Epithelial cell of prostate (primary cell): ENCODE data around the gene PID1.

Experiments
- DNase-seq: peaks from one replicate; pipeline ENCODE4 v3.0.0-alpha.2; 2011; ENCODE audit warnings: low read depth, low spot score
- H3K27ac ChIP-seq: fragments of 450-650 bp; 2 replicates; pipeline ENCODE4 v1.5.1; 2017; ENCODE audit warnings: mild to moderate bottlenecking

Gene PID1

DNA sequence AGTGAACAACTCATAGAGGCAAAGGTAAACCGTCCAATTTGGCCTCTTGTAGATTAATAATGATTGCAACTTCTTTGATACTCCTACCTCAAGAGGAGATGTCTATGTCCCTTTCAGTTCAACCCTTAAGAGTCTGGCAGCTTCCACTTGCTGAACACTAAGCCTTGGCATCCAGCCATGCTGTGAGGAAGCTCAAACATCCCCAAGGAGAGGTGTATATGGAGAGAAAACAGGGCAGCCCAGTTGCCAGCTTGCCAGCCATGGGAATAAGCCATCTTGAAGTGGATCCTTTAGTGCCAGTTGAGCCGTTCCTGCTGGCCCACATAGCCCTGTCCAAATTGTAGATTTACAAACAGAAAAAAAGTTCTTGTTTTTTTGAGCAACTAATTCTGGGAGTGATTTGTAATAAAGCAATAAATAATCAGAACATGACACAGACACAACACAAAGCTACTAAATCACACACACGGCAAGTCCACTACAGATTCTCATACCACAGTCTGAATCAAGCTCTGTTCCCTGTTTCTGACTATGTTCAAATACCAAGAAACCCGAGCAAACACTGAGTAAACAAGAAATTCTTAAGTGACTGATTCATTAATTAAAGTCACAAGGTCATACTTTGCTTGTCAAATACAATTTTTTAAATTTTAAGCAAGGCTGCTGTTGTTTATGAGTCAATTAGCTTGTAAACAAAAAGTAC, 96.1 kb downstream of the PID1 start:
- DNase-seq = peak; percentile 26
- peak overlapping the region; percentile 18 for H3K27ac ChIP-seq

DNA sequence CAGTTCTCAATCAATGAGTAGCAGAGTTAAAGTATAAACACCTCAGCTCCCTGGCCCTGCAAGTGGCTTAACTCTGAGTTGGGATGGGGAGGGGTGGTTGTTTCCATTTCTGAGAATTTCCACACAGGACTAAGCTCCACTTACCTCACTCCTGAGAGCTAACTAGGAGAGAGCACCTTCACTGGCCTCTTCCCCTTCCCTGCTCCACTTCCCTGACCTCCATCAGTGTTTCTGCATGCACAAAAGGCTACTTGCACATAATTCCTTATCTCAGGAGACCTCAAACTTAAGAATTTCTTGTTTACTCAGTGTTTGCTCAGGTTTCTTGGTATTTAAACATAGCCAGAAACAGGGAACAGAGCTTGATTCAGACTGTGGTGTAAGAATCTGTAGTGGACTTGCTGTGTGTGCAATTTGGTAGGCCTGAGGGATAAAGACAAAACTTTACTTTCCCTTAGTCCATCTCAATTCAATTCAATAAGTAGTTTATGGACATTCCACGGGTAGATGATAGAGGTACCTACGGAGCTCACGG, 97.2 kb downstream of the PID1 start:
- no peak for DNase-seq
- H3K27ac ChIP-seq = no peak overlapping the region

DNA sequence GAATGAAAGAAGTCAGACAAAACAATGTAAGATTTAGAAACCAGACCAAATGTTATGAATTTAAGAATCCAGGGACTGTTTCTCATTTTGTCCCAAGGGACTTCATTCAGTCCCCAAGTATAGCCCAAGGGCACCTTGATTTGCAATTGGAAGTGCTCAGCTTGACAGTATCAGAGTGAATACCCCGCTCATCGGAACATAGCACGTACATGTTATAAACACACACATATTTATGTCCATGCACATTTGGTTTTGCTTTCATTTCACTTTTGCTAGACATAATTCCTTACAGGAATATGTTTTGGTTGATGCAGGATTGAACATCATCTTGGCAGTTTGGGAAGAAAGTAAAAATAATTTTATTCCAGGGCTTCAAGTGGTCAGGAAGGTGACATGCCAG, 100.2 kb downstream of the PID1 start:
- no peak for DNase-seq
- no peak overlapping the region for H3K27ac ChIP-seq

DNA sequence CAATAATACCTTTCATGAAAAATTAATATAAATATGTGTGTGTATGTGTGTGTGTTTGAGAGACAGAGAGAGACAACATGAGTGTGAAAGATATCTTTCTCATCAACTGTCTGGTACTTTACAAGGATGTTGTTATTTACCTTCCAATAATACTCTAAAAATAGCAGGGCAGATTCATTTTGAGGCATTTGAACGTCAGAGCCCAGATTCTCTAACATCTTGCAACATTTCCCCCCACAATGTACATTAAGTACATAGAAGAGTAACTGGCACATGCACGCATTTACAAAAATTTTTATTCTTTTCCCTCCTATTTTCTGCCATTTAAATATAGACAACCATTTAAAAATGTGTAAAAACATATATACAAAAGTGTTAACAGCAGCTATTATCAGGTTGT, 100.9 kb downstream of the PID1 start:
- DNase-seq = no peak
- no peak overlapping the region for H3K27ac ChIP-seq

DNA sequence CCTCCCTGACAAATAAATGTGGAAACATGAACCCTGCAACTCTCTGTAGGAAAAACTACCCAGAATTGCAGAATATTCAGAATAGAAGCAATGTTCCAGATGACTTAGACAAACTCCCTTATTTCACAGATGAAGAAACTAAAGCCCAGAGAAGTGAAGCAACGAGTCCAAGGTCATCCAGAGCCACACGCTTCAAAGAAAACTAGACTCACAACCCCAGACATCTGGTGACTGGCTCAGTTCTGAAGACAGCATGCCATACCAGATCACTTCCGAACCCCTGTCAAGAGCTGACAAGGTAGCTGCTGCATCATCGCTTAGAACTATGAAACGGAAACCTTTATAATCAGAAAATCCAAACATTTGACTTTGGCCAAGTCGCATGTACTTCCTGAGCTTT, 101.3 kb downstream of the PID1 start:
- no peak for DNase-seq
- no peak overlapping the region for H3K27ac ChIP-seq

DNA sequence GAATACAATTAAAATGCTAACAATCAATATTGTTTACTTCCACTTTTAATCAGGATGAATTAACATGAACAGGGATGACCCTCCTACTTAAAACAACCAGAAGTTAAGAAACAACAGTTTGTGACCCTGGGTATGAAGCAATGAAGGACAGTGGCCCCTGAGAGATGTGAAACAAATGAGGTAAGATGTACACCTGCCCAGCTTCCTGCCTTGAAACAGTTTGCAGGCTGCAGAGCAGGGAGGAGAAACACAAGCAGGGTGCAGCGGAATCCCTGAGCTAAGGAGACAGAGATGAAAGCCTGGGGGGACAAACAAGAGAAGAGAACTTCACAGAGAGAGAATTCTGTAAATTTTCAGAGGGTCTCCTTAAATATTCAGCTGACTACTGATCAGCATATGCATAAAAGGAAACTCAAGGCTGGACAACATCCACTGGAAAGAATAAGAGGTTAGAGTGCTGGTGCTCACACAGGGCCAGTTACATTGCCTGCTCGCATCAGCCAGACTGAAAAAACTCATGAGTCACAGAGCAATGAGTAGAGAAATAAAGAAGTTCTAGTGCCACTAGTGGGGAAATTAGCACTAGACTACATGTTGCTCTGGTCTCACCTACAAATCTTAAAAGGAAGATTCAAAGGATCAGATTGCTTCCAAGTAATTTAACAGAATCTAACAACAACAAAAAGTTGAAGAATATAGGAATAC, 106.4 kb downstream of the PID1 start:
- no peak overlapping the region for H3K27ac ChIP-seq
- DNase-seq = no peak

DNA sequence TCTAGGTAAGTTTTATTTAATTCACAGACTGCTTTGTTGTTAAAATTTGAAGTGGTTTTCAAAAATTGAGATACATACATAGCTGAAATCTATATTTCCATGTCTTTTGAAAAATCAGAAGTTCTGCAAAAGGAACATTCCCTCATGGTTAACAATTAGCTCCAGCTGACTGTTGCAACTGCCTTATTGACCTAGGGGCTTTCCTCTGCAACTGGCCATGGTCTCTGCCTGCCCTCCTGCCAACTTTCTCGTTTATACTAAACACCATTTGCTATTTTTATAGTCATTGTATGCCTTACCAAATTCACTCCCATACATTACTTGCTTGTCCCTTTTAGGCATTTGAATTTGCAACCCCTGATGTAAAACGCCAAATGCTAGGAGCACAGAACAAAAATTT, 107.2 kb downstream of the PID1 start:
- no peak for DNase-seq

DNA sequence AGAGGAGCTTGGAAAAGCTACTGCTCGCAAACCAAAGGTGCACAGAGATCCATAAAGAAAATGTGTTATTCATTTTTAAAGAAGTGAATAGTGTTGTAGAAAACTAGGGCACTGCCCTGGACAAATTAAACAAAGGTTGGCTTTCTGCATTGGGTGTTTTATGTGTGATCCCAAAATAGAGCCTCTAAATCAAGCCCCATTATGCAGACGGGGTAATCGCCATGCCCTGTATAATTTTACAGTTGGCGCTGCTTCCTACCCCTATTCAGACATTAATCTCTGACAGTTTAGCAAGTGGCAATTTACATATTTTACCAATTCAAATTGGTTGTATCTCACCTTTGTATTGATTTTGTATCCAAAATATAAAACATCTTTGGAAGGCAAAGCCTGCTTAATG, 109.1 kb downstream of the PID1 start:
- no peak overlapping the region for H3K27ac ChIP-seq
- no peak for DNase-seq

More for the DNA sequence above, 107.2 kb downstream of the PID1 start:
- no peak overlapping the region for H3K27ac ChIP-seq

DNA sequence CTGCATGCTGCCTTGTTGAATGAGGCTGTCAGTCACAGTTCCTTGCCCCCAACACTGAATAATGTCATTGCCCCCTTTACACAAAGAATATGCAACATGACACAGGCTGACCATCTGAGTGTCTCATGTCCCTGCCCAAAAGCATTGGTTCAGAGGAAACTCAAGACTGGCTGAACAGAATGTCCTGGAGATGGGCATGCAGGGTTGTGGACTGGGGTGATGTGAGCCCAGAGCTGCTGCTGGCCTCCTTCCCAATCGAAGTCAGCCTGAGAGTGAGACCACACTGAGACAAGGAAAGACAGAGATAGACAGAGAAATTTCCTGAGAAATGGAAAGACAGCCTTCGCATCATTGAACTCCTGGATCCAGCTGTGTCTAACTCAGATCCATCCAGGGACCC, 110.1 kb downstream of the PID1 start:
- no peak overlapping the region for H3K27ac ChIP-seq
- DNase-seq = no peak

DNA sequence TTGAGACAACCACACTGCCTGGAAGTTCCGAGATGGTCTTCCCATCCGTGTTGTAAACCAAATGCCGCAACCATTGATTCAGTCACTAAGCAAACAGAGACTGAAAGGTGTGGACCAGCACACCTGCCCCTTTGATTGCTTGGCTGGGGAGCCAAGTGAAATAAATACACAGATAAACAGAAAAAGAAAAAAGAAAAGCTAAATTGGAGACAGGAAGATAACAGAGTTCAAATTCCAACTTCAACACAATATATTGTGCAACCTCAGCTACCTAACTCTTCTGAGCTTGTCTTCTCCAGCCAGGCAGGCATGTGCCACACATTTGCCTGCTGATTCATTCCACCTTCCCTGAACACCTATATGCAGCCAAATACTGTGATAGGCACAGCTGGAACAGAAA, 110.9 kb downstream of the PID1 start:
- DNase-seq = no peak
- no peak overlapping the region for H3K27ac ChIP-seq

DNA sequence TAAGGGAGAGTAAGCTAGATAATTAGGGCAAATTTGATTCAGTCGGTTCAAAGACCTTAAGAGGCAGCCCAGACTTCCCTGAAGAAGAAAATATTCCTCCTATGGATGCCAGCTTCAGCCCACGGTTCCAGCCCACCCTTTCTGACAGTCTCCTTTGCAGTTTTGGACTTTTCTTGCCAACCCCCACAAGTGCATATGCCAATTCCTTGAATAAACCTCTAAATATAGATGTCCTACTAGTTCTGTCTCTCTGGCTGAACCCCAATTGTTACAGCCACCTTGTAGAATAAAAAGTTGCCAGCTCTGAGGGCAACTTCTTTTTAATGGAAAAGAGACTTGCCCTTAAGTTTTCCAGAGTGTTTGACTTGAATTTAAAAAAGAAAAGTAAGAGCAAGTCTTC, 111.7 kb downstream of the PID1 start:
- no peak for DNase-seq
- no peak overlapping the region for H3K27ac ChIP-seq

DNA sequence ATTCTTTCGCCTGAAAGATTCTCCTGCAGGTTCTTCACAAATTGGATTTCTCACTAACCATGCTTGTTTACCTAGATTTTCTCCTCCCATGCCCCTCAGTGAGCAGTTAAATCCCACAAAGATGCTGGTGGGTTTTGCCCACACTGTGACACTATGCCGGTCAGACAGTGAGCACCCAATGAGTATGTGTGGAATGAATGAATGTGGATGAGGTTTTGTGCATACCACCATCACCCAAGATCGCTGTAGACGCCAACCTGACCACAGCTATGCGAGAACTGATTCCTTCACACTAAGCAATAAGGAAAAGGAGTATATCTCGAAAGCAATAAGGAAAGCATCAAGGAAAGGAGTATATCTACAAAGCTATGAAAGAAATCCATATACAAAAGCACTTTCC, 116.7 kb downstream of the PID1 start:
- no peak overlapping the region for H3K27ac ChIP-seq
- no peak for DNase-seq

DNA sequence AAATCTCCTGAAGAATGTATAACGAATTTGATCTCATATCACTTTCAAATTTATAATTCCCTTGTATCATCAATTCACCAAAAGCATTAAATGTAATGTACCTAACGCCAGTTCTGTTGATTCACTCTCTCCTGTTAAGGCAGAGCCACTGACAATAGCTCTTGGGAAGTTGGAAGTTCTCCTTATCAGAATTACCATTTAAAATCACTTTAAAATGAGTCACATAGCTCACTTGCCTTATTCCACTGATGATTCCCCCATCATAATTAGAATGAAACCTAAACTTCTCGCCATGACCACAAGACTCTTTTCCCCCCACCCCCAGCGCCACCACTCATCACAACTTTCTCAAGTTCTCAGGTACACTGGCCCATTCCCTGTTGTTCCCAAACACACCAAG, 117.1 kb downstream of the PID1 start:
- no peak for DNase-seq
- no peak overlapping the region for H3K27ac ChIP-seq

DNA sequence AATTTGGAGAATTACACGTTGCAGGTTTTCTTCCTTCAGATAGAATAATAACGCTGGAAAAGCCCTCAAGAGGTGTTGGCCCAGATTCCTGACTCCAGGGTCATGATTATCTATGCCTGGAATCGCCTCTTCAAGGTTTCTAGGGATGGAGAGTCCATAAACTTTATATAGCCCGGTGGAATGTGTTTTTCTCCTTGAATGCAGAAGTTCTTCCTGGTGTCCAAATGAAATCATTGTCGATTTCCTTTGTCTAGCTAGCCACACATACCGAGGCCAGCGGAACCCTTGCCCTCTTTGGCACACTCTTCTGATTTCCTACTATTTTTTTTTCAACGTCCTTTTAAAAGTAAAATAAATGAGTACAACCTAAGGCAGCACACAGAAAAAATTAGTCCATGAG, 117.8 kb downstream of the PID1 start:
- no peak for DNase-seq
- no peak overlapping the region for H3K27ac ChIP-seq

DNA sequence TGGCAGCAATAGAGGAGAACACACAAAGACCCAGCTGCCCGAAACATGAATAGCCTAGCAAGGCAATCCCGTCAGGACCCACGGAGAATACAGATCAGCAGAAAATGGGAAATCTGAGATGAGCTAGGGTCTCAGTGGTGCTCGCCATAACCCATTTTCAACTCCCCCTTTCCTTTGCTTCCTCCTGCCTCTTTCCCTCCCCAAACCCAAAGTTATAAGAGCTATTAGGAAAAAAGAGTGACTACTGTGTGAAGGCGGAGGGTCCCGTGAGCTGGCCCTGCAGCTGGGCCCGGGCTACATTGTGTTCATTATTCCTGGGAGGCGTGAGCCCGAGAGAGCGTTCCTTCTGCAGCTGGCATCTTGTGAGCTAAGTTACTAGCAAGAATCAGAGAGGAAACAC, 118.4 kb downstream of the PID1 start:
- H3K27ac ChIP-seq = no peak overlapping the region
- no peak for DNase-seq

DNA sequence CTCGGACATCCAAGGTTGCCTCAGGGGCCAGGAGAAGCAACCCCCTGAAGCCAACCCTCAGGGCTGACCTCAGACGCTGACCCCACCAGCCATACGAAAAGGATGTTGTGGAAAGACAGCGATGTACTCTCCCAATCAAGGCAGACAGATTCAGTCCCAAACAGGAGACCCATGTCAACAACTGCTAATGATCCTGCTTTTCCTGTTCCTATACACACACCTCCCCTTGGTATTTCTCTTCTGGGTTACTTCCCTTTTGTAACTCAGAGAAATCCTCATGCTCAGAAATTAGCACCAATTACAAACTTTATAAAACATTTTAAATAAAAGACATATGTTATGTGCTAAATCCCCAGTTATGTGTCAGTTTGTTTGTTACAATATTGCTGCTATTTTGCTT, 120.8 kb downstream of the PID1 start:
- DNase-seq = no peak
- H3K27ac ChIP-seq = no peak overlapping the region

DNA sequence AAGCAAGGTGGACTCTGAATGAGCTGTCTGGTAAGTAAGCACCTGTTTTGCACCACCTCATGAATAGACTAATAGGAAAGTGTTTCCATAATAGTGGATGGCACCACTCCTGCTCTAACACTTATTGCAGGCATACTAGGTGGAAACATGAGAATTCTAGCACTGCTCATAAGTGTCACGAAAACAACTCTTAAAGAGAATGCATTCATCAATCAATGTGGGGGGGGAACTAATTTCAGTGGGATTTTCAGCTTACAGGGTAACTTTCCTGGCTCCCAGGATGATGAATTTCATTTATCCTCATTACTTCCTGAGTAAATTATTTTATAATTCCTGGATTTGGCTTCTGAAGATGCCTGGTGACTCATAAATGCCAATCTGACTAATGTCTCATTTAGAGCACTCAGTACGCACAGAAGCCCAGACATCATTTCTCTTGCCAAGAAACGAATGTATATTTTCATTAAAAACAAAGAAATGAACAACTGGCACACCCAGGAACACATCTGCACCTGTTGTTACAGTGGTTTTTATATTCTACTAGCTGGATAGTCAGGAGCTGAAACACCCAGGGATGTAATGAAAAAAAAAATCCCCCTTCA, 129.6 kb downstream of the PID1 start:
- no peak for DNase-seq
- no peak overlapping the region for H3K27ac ChIP-seq

DNA sequence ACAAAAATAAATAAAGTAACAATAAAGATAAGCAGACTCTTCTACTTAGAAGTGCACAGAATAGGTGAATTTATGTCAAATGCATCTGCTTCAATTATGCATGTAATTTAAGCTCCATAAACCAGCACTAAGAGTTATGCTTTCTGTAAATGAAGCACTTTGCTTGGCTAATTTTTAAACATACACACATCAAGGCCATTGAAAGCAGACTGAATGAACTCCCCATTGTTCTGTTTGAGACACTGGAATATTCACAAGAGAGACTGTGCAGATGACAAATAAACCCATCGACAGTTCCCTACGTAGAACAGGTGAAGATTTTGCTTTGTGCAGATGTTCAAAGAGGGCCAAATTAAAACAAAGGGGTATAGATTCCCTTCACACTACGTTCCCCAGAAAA, 133.4 kb downstream of the PID1 start:
- H3K27ac ChIP-seq = no peak overlapping the region
- DNase-seq = no peak

DNA sequence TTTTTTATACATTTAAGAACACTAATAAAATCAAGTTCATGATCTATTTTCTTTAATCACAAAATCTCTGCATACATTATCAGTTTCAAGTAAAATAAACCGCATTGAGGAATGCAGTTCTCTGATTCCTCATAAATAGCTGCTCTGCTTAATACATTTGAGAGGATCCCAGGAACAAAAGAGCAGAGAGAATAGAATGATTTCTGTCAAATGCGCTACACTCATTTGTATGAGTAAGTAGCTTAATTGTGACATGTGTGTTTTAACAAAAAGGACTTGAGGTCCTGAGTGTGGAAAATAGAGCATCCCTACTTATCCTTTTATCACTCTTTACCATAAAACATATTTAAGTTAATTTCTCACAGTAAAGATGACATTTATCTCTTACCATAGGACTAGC, 134.0 kb downstream of the PID1 start:
- H3K27ac ChIP-seq = no peak overlapping the region

DNA sequence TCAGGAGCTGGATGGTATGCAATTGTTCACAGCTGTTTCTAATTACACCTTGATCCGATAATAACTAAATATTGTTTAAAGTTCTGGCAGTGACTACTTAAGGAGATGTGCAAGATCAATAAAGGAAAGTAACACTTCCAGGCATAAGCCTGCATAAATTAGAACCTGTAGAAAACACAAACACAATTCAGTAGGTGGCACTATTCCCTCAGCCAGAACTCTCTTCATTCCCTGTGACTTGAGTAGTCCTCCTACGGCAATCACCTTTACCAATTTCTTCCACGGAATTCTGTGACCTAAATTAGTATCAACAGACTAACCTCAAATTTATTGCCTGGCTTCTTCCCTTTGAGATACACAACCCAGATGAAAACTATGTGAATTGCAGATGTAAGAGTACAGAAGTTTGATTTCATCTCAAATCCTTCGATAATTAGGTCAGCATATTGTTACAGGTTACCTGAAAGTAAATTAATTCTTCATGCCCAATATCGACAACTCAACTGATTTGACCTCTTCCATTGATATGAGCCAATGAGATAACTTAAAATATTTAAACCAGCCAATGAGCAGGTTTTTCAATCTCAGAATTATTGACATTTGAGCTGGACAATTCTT, 137.8 kb downstream of the PID1 start:
- DNase-seq = no peak

More for the DNA sequence above, 134.0 kb downstream of the PID1 start:
- no peak for DNase-seq

DNA sequence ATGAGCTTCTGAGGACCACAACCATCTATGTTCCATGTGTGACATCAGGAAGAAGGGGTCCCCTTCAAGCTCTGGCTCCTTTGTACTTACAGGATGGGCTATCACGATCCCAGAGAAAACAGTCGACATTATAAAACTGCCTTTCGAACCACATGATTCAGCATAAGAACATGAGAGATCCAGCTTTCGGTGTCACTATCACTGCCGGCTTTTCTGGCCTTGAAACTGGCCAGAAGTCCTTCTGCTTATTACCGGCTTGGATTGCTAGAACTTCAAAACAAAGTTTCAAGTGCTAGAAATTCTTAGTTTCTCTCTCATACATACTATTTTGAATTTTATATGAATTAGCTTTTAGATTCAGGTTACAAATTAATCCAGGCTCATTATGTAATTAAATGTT, 138.9 kb downstream of the PID1 start:
- DNase-seq = no peak
- H3K27ac ChIP-seq = no peak overlapping the region

More for the DNA sequence above, 137.8 kb downstream of the PID1 start:
- H3K27ac ChIP-seq = no peak overlapping the region
